HCT116 (cell line): ENCODE results near the gene PDZD8.

ENCODE experiments used
- CTCF ChIP-seq, 3 experiments: fragments of 200-600 bp in 1 of 3; sonication (generic) in 1 of 3; IDR thresholded peaks in 2 of 3; conservative IDR thresholded peaks in 1 of 3; 2 replicates each; pipeline ENCODE4 v1.5.1; 2012 to 2017; ENCODE audit warnings: low read depth in 2 of 3, low read length in 2 of 3, antibody characterized with exemption in 1 of 3, borderline replicate concordance in 1 of 3, control low read depth in 1 of 3, mild to moderate bottlenecking in 1 of 3, mixed read lengths in 1 of 3, mixed run types in 1 of 3, moderate library complexity in 1 of 3; ENCODE audit not compliant: insufficient read depth in 1 of 3
- ELF1 ChIP-seq: IDR thresholded peaks from 2 replicates; pipeline ENCODE4 v1.6.1; 2012; ENCODE audit warnings: low read depth, borderline replicate concordance
- EZH2phosphoT487 ChIP-seq: fragments of 200-600 bp; IDR thresholded peaks from 2 replicates; pipeline ENCODE4 v1.6.1; 2018; ENCODE audit warnings: antibody characterized with exemption, borderline replicate concordance
- POLR2A ChIP-seq: IDR thresholded peaks from 2 replicates; pipeline ENCODE4 v1.7.0; 2011; ENCODE audit warnings: borderline replicate concordance; ENCODE audit not compliant: insufficient read depth, insufficient read length; ENCODE audit errors: extremely low read depth
- POLR2AphosphoS5 ChIP-seq: IDR thresholded peaks from 2 replicates; pipeline ENCODE4 v1.6.1; 2011; ENCODE audit warnings: mild to moderate bottlenecking, low read depth, low read length, moderate library complexity
- YY1 ChIP-seq: IDR thresholded peaks from 2 replicates; pipeline ENCODE4 v1.6.1; 2011; ENCODE audit warnings: low read length, low read depth, moderate library complexity, mild to moderate bottlenecking; ENCODE audit not compliant: insufficient replicate concordance; ENCODE audit errors: extremely low read depth
- ZBTB33 ChIP-seq: IDR thresholded peaks from 2 replicates; pipeline ENCODE4 v1.6.1; 2011; ENCODE audit warnings: mild to moderate bottlenecking, low read length, moderate library complexity; ENCODE audit not compliant: insufficient replicate concordance; ENCODE audit errors: extremely low read depth
- ZNF274 ChIP-seq: fragments of 200-500 bp; sonication (Bioruptor generic); IDR thresholded peaks from 2 replicates; pipeline ENCODE4 v1.6.1; 2014; ENCODE audit warnings: mild to moderate bottlenecking, low read depth, low read length, inconsistent platforms

- TF ChIP-seq ELF1 (no peak), CTCF (IDR thresholded peaks at IDR 0.05 in 2 of 3, conservative IDR thresholded peaks at IDR 0.05 in 1 of 3; ENCODE audit: borderline replicate concordance in 1 of 3, insufficient read depth in 1 of 3, low read depth in 2 of 3, low read length in 2 of 3) (no peak), POLR2A (no peak), YY1 (no peak), ZNF274 (no peak), POLR2AphosphoS5 (no peak), EZH2phosphoT487 (no peak), ZBTB33 (no peak)
Observed at GRCh38 chr10:117382861-117383260, 7.6 kb upstream of the PDZD8 start.
